ENCODE data around the gene KNSTRN.

Gene KNSTRN

GRCh38 chr15:40367686-40368611 lies 14.6 kb upstream of the KNSTRN start:
- TF ChIP-seq CTCF (IDR thresholded peaks at IDR 0.05; ENCODE audit: low read depth, low read length) = peak; percentile 62
- peak; percentile 67 for DNase-seq (ENCODE audit: extremely low read depth, low read depth)

- TF ChIP-seq CTCF (IDR thresholded peaks at IDR 0.05; ENCODE audit: low read depth, low read length) = no peak
- no peak for DNase-seq (ENCODE audit: extremely low read depth, low read depth)
Observed at GRCh38 chr15:40368719-40369473, 13.6 kb upstream of the KNSTRN start.

GRCh38 chr15:40369474-40369869 lies 13.0 kb upstream of the KNSTRN start:
- no peak for TF ChIP-seq CTCF (IDR thresholded peaks at IDR 0.05; ENCODE audit: low read depth, low read length)
- DNase-seq (ENCODE audit: extremely low read depth, low read depth) = no peak

- DNase-seq (ENCODE audit: extremely low read depth, low read depth) = no peak
- no peak for TF ChIP-seq CTCF (IDR thresholded peaks at IDR 0.05; ENCODE audit: low read depth, low read length)
Observed at GRCh38 chr15:40369971-40370370, 12.6 kb upstream of the KNSTRN start.

- no peak for TF ChIP-seq CTCF (IDR thresholded peaks at IDR 0.05; ENCODE audit: low read depth, low read length)
- no peak for DNase-seq (ENCODE audit: extremely low read depth, low read depth)
Observed at GRCh38 chr15:40372981-40373380, 9.5 kb upstream of the KNSTRN start.

- no peak for DNase-seq (ENCODE audit: extremely low read depth, low read depth)
- TF ChIP-seq CTCF (IDR thresholded peaks at IDR 0.05; ENCODE audit: low read depth, low read length) = no peak
Observed at GRCh38 chr15:40377606-40378005, 4.9 kb upstream of the KNSTRN start.

- DNase-seq (ENCODE audit: extremely low read depth, low read depth) = no peak
- TF ChIP-seq CTCF (IDR thresholded peaks at IDR 0.05; ENCODE audit: low read depth, low read length) = no peak
Observed at GRCh38 chr15:40379374-40379773, 3.1 kb upstream of the KNSTRN start.
